ENCODE results near the gene SLCO4A1.

GRCh38 chr20:62614961-62615680 lies 27.2 kb upstream of the SLCO4A1 start:
- no peak for TF ChIP-seq CTCF (IDR thresholded peaks at IDR 0.05; ENCODE audit: extremely low read depth in 1 of 2, insufficient read depth in 1 of 2, low read depth in 1 of 2, low read length in 2 of 2)
- TF ChIP-seq POLR2A (IDR thresholded peaks at IDR 0.05; ENCODE audit: low read depth, low read length): no peak
- TF ChIP-seq MAX (IDR thresholded peaks at IDR 0.05; ENCODE audit: insufficient read depth, insufficient read length): no peak
- no peak for TF ChIP-seq EZH2 (IDR thresholded peaks at IDR 0.05; ENCODE audit: borderline replicate concordance, low read depth, low read length, severe bottlenecking)
